SK-N-SH treated with all-trans-retinoic acid at 6 μM for 48 hours (cell line): Measurements from ENCODE around the gene PTPN11.

Experiments
- ATAC-seq: fragments of 200-7000 bp; cut with Tn5 transposase; 3 replicates; pipeline ENCODE4 v1.9.1; 2020; ENCODE audit warnings: mild to moderate bottlenecking, moderate library complexity
- ARNTL ChIP-seq: fragments of 450-650 bp; formaldehyde crosslinking; IDR thresholded peaks from 2 replicates; pipeline ENCODE4 v1.5.0; 2020; ENCODE audit warnings: low read depth, mild to moderate bottlenecking, moderate library complexity, borderline replicate concordance
- BACH2 ChIP-seq: fragments of 250-450 bp; sonication (Bioruptor Pico); IDR thresholded peaks from 2 replicates; pipeline ENCODE4 v1.9.0; 2021; ENCODE audit warnings: mild to moderate bottlenecking, borderline replicate concordance
- CSDC2 ChIP-seq: fragments of 250-450 bp; sonication (Bioruptor Pico); IDR thresholded peaks from 2 replicates; pipeline ENCODE4 v1.5.0; 2020; ENCODE audit warnings: mild to moderate bottlenecking, moderate library complexity
- CSRNP3 ChIP-seq: fragments of 250-450 bp; sonication (Bioruptor Pico); IDR thresholded peaks from 2 replicates; pipeline ENCODE4 v1.5.1; 2021; ENCODE audit warnings: mild to moderate bottlenecking, moderate library complexity
- ESRRG ChIP-seq: fragments of 250-450 bp; sonication (Bioruptor Pico); IDR thresholded peaks from 2 replicates; pipeline ENCODE4 v1.6.1; 2021; ENCODE audit warnings: mild to moderate bottlenecking
- GLIS3 ChIP-seq: fragments of 250-450 bp; sonication (Bioruptor Pico); IDR thresholded peaks from 2 replicates; pipeline ENCODE4 v1.5.0; 2020; ENCODE audit warnings: mild to moderate bottlenecking, moderate library complexity
- ISL1 ChIP-seq: fragments of 250-450 bp; sonication (Bioruptor Pico); IDR thresholded peaks from 2 replicates; pipeline ENCODE4 v2.1.2; 2022; ENCODE audit warnings: mild to moderate bottlenecking, moderate library complexity
- OSR1 ChIP-seq: fragments of 250-450 bp; sonication (Bioruptor Pico); IDR thresholded peaks from 2 replicates; pipeline ENCODE4 v1.8.0; 2022; ENCODE audit warnings: moderate library complexity, mild to moderate bottlenecking, inconsistent platforms
- PATZ1 ChIP-seq: fragments of 250-450 bp; sonication (Bioruptor Pico); IDR thresholded peaks from 2 replicates; pipeline ENCODE4 v1.8.0; 2020; ENCODE audit warnings: mild to moderate bottlenecking, moderate library complexity, borderline replicate concordance
- POU6F1 ChIP-seq: fragments of 250-450 bp; sonication (Bioruptor Pico); IDR thresholded peaks from 2 replicates; pipeline ENCODE4 v1.8.0; 2021; ENCODE audit warnings: low read depth, mild to moderate bottlenecking, moderate library complexity, borderline replicate concordance
- PPARA ChIP-seq: fragments of 250-450 bp; sonication (Bioruptor Pico); IDR thresholded peaks from 2 replicates; pipeline ENCODE4 v1.5.0; 2020; ENCODE audit warnings: mild to moderate bottlenecking, borderline replicate concordance
- SNAI2 ChIP-seq: fragments of 250-450 bp; sonication (Bioruptor Pico); IDR thresholded peaks from 2 replicates; pipeline ENCODE4 v1.5.0; 2020; ENCODE audit warnings: mild to moderate bottlenecking, moderate library complexity
- TCF4 ChIP-seq: fragments of 250-450 bp; sonication (Bioruptor Pico); IDR thresholded peaks from 2 replicates; pipeline ENCODE4 v1.8.0; 2021; ENCODE audit warnings: mild to moderate bottlenecking, moderate library complexity, borderline replicate concordance
- ZC3H10 ChIP-seq: fragments of 250-450 bp; sonication (Bioruptor Pico); IDR thresholded peaks from 2 replicates; pipeline ENCODE4 v1.5.1; 2021; ENCODE audit warnings: mild to moderate bottlenecking, moderate library complexity
- ZFP3 ChIP-seq: fragments of 250-450 bp; sonication (Bioruptor Pico); IDR thresholded peaks from 2 replicates; pipeline ENCODE4 v1.5.0; 2020; ENCODE audit warnings: mild to moderate bottlenecking, moderate library complexity
- ZFP30 ChIP-seq: fragments of 450-650 bp; formaldehyde crosslinking; IDR thresholded peaks from 2 replicates; pipeline ENCODE4 v1.5.0; 2022; ENCODE audit warnings: mild to moderate bottlenecking, moderate library complexity
- ZNF565 ChIP-seq: fragments of 450-650 bp; formaldehyde crosslinking; conservative IDR thresholded peaks from 2 replicates; pipeline ENCODE4 v1.5.0; 2020; ENCODE audit warnings: low read depth, mild to moderate bottlenecking, moderate library complexity
- ZNF70 ChIP-seq: fragments of 450-650 bp; formaldehyde crosslinking; IDR thresholded peaks from 2 replicates; pipeline ENCODE4 v1.5.0; 2020; ENCODE audit warnings: mild to moderate bottlenecking, moderate library complexity
- ZNF8 ChIP-seq: fragments of 450-650 bp; formaldehyde crosslinking; IDR thresholded peaks from 2 replicates; pipeline ENCODE4 v1.5.0; 2020; ENCODE audit warnings: mild to moderate bottlenecking, moderate library complexity
- TF ChIP-seq, protein P1 (sequence below): fragments of 250-450 bp; sonication (Bioruptor Pico); IDR thresholded peaks from 2 replicates; pipeline ENCODE4 v1.5.1; 2020; ENCODE audit warnings: low read depth, mild to moderate bottlenecking, moderate library complexity
- TF ChIP-seq, protein P2 (sequence below): fragments of 250-450 bp; sonication (Bioruptor Pico); IDR thresholded peaks from 2 replicates; pipeline ENCODE4 v1.5.0; 2020; ENCODE audit warnings: mild to moderate bottlenecking, moderate library complexity

Gene PTPN11

DNA sequence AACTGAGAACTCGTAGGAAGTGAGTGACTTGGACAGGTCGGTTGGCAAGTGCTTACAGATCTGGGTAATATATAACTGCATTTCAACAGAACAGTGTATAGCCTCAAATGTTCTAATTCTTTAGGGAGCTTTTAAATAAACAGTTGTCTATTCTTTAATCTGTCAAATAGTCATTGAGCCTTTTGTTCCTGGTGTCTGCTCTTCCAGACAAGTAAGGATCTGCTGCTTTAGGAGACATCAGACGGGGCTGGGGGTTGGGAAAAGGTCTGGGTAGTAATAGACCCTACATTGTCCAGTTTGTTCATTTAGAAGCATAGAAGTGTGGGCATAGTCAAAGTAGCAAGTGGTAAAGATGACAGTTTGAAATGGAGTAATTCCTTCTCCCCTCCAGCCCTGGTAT lies 2.0 kb downstream of the PTPN11 start:
- ATAC-seq = no peak
- no peak for TF ChIP-seq ZNF8
- TF ChIP-seq OSR1 (CRISPR knock-in tag) = no peak
- no peak for TF ChIP-seq ZC3H10 (CRISPR knock-in tag)
- TF ChIP-seq, all 23 proteins: peak for 0

GRCh38 chr12:112421363-112421762 lies 2.6 kb downstream of the PTPN11 start:
- TF ChIP-seq, protein P1, sequence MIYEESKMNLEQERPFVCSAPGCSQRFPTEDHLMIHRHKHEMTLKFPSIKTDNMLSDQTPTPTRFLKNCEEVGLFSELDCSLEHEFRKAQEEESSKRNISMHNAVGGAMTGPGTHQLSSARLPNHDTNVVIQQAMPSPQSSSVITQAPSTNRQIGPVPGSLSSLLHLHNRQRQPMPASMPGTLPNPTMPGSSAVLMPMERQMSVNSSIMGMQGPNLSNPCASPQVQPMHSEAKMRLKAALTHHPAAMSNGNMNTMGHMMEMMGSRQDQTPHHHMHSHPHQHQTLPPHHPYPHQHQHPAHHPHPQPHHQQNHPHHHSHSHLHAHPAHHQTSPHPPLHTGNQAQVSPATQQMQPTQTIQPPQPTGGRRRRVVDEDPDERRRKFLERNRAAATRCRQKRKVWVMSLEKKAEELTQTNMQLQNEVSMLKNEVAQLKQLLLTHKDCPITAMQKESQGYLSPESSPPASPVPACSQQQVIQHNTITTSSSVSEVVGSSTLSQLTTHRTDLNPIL (CRISPR knock-in tag) = no peak
- TF ChIP-seq ARNTL = no peak
- TF ChIP-seq ZFP30 = no peak
- TF ChIP-seq PPARA (CRISPR knock-in tag) = no peak
- no peak for TF ChIP-seq ZNF70 (CRISPR knock-in tag)
- TF ChIP-seq POU6F1 = no peak
- no peak for TF ChIP-seq ISL1 (CRISPR knock-in tag)
- TF ChIP-seq CSDC2 (CRISPR knock-in tag) = no peak
- TF ChIP-seq PATZ1 (CRISPR knock-in tag) = no peak
- TF ChIP-seq OSR1 (CRISPR knock-in tag) = no peak
- TF ChIP-seq GLIS3 (CRISPR knock-in tag) = no peak
- TF ChIP-seq BACH2 (CRISPR knock-in tag) = no peak
- no peak for TF ChIP-seq ZNF565 (CRISPR knock-in tag)
- TF ChIP-seq, protein P2, sequence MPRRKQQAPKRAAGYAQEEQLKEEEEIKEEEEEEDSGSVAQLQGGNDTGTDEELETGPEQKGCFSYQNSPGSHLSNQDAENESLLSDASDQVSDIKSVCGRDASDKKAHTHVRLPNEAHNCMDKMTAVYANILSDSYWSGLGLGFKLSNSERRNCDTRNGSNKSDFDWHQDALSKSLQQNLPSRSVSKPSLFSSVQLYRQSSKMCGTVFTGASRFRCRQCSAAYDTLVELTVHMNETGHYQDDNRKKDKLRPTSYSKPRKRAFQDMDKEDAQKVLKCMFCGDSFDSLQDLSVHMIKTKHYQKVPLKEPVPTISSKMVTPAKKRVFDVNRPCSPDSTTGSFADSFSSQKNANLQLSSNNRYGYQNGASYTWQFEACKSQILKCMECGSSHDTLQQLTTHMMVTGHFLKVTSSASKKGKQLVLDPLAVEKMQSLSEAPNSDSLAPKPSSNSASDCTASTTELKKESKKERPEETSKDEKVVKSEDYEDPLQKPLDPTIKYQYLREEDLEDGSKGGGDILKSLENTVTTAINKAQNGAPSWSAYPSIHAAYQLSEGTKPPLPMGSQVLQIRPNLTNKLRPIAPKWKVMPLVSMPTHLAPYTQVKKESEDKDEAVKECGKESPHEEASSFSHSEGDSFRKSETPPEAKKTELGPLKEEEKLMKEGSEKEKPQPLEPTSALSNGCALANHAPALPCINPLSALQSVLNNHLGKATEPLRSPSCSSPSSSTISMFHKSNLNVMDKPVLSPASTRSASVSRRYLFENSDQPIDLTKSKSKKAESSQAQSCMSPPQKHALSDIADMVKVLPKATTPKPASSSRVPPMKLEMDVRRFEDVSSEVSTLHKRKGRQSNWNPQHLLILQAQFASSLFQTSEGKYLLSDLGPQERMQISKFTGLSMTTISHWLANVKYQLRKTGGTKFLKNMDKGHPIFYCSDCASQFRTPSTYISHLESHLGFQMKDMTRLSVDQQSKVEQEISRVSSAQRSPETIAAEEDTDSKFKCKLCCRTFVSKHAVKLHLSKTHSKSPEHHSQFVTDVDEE (CRISPR knock-in tag) = no peak
- TF ChIP-seq ESRRG (CRISPR knock-in tag) = no peak
- ATAC-seq = no peak

DNA sequence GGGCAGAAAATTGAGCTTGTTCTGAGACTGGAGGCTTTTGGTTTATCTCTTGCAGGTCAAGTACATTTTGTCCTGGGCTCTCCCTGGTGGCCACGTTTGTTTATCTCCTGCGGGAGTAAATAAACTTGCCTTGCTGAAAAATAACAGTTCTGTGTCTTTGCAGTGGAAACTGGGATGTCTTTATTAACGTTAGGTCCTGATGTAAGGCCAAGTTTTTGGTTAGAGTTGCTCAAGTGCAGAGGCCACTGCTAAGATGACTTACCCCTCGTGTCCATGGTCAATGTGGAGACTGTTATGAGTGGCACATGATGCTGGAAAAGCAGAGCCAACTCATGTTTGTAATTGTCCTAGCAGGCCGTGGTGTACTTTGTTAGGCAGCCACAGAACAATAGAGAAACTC lies 3.8 kb downstream of the PTPN11 start:
- ATAC-seq = no peak
- TF ChIP-seq, protein P1 (CRISPR knock-in tag) = no peak
- TF ChIP-seq TCF4 (CRISPR knock-in tag) (no peak), SNAI2 (CRISPR knock-in tag) (no peak), CSRNP3 (CRISPR knock-in tag) (no peak), ESRRG (CRISPR knock-in tag) (no peak), ZFP3 (no peak), PATZ1 (CRISPR knock-in tag) (no peak), ZFP30 (no peak), ZNF70 (CRISPR knock-in tag) (no peak), POU6F1 (no peak), CSDC2 (CRISPR knock-in tag) (no peak), PPARA (CRISPR knock-in tag) (no peak)
- TF ChIP-seq, protein P2 (CRISPR knock-in tag) = no peak
